DOHH2 (cell line): ENCODE results near the gene BIRC3.
"Not testable (repeated sequence)": the region's sequence is repeated elsewhere in the genome, so short reads cannot be mapped to it uniquely, and the experiment has no call there.

Source experiments
- CTCF ChIP-seq: fragments of 200-600 bp; sonication (generic); IDR thresholded peaks from one replicate; pipeline ENCODE4 v1.5.1; 2014; ENCODE audit warnings: antibody characterized with exemption, mild to moderate bottlenecking, low read depth, low read length; ENCODE audit not compliant: poor library complexity, severe bottlenecking
- EZH2phosphoT487 ChIP-seq: fragments of 200-600 bp; sonication (generic); IDR thresholded peaks from 2 replicates; pipeline ENCODE4 v1.6.1; 2017; ENCODE audit warnings: borderline replicate concordance, mild to moderate bottlenecking, antibody characterized with exemption, low read length, moderate library complexity, mixed read lengths

GRCh38 chr11:102341311-102341710 lies 24.0 kb downstream of the BIRC3 start:
- not testable (repeated sequence) for TF ChIP-seq CTCF, EZH2phosphoT487
